GM21576 (cell line): Measurements from ENCODE around the gene NAPA.

ENCODE experiments used
- ATAC-seq: cut with Tn5 transposase; IDR thresholded peaks from one replicate; pipeline ENCODE4 v1.9.1; 2021; ENCODE audit warnings: mild to moderate bottlenecking, moderate library complexity; ENCODE audit not compliant: unreplicated experiment

The NAPA gene

DNA sequence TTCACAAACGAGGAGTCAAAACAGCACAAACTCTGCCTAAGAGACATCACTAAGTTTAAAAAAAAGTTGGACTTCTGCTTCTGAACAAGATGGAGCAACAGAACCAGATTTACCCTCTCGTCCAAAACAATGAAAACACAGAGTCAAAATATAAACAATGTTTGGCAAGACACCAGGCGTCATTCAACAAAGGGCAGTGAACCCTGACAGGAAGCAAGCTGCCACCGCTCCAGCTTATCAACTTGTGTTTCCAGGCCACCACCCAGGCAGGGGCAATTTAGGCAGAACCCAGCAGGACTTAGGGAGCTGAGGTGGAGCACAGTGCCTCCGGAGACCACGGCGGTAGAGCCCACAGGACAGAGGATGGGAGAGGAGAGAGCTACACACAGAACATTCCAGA is 8.6 kb upstream of the NAPA start:
- ATAC-seq: no peak

DNA sequence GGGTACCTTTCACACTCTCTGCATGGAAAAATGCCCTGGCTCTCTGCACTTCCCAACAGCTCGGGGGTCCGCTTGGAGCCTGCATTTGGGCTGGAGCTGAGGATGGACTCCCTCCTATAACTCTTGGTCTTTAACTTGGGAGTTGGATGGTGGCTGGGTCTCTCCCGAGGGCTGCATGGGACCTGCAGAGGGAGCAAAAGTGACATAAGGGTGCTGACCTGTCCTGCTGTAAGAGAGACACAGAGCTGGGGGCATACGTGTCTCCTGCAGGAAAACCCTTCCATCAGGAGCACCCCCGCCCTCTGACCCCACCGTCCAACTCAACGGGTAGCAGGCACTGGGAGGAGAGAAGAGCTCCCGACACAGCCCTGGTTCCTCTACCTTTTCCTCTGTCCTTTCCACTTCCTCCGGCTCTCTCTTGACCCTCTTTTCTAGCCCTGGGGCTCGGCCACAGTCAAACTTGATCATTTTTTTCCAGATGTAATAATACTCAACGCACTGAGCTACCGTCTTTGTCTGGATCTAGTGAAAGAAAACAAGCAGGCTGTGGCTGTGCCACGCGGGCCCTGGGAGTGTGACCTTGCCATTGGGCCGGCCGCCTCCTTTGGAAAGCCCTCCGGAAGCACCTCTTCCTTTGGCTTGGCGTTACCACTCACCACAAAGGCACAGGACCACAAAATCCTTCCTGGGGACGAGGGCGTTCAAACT is 6.8 kb upstream of the NAPA start:
- no peak for ATAC-seq

DNA sequence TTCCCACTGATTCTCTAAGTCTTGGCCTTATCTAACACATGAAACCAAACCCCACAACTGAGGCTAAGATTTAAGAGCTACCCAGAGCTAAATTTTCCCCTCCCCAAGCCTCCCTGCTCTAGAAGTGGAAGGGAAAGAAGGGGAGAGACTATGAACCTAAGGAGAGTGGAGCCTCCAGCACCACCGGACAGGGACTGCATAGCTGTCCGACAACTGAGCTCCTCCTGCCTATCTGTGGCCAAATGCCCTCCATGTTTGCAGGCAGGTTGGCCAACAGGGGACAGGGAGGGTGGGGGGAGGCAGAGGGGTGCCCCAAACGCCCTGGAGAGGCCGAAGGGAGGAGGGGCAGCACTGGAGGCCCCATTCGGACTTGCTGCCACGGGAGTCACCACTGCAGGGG is 6.0 kb upstream of the NAPA start:
- no peak for ATAC-seq

DNA sequence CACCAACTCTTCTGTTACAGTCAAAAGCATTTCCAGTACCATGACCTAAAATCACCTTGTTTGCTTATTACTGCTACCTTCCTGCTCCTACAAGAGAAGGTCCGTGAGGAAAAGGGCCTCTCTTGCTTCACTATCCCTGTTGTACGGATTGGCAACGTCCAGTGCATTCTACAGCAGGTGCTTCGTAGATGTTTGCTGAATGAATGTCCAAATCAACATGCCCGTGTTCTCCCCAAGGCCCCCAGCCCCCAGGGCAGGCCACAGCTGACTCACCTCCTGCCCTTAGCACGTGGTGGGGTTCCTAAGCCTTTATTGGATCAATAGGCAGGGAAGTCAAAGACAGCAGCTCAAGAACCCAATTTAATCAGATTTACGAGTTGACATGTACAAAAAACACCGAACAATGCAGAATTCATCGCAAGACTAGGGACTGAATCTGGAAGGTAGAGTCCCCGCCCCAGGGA is 5.5 kb upstream of the NAPA start:
- no peak for ATAC-seq

DNA sequence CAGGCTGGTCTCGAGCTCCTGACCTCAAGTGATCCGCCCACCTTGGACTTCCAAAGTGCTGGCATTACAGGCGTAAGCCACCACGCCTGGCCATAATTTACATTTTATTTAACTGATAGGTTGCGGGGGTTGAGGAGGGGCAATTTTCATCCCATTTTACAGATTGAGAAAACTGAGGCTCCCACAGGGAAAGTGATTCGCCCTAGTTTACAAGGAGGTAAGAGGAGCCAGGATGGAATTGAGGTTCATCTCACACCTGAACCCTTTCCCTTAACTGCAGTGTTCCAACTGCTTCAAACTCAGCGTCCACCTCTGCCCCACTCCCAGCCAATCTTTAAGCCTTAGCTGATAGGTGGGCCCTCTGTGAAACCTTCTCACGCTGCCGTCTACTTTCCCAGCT is 4.0 kb upstream of the NAPA start:
- ATAC-seq: no peak

DNA sequence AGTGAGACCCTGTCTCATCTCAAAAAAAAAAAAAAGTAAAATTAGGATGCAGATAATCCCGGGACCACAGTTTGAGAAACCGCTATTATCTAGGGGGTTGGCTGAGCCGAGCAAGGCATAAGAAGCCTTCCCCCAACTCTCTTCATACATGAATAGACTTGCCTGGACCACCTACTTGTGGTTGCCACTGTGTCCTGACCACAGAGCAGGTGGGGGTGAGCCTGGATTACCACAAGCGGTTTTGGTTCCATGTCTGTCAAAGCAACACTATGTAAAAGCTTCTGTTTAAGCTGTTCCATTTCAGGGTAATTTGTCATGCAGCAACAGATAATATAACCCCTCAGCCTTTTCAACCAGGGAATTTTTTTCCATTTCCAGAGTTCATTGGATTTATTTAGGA is 3.3 kb upstream of the NAPA start:
- peak; percentile 31 for ATAC-seq

DNA sequence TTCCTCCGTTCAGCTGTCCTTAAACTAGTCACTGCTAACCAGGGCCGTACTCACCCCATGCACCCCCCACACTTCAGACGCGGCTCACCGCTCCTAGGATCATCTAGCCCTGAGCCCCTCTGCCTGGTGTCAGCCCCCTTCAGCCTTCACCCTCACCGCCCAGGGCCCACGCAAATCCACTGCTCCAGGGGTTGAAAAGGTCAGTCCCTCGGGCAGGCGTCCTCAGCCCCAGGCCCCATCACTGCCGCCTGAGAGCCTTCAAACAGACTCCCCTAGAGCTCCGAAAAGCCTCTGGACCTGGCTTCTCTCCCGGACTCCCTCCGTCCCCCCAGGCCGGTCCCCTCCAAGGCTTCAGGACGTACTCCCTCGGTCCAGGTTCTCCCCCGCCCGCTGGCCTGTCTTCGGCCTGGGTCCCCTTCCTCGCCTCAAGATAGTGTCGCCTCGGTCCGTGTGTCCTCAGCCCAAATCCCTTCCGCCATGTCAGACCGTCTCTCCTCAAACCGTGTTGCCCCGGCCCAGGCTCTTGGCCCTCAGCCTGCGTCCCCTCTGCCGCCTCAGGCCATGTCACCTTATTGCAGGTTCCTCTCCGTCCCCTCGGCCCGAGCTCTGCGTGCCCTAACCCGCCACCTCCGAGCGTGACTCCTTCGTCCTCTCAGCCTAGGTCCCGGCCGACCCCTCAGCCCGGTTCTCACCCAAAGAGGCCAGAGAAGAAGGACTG is 553 bp downstream of the NAPA start:
- no peak for ATAC-seq

DNA sequence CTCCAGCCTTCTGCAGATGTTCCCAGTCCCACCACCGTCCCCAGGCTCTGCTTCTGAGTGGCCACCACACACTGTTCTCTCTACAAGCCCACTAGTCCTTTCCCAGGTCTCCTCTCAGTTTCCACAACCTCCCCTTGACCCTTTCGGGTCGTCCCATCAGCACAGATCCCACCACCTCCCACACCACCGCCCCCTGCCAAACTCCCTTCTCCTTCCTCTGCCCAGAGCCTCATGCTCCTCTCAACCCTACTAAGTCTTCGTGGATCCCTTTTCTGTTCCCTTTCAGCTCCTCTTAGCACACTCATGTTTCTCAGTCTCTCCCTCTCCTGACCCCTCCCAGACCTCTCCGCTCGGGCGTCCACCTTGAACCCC is 1.9 kb downstream of the NAPA start:
- no peak for ATAC-seq

DNA sequence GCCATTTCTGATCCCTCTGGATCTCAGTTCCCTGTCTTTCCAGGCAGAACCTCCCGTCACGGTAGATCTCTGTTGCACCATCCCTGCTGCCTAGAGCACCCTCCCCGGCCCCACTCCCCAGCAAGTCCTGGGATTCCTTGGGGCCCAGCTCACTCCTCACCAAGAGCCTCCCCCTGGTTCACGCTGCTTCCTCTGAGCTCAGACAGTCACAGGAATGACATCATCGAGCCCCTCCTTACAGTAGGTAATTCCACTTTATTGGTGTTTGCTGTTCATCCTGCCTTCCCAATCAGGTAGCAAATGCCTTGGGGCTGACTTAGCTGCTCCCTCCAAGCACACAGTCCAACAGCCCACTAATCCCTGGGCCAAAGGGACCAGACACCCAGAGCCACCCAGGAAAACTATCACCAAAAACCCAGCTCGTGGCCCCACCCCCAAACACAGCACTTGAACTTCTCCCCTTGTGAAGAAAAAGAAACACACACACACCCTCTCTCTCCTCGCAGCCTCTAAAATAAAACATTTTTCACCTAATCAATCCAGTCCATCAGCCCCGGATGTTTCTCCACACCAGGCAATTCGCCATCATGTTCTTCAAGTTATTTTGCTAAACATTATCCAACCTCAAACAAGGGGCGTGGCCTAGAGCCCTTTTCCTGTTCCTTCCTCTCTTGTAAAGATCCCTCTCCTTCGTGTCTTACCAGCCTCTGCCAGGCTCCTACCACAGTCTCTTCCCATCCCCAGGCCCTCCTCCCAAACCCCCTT is 2.5 kb downstream of the NAPA start:
- ATAC-seq: no peak

DNA sequence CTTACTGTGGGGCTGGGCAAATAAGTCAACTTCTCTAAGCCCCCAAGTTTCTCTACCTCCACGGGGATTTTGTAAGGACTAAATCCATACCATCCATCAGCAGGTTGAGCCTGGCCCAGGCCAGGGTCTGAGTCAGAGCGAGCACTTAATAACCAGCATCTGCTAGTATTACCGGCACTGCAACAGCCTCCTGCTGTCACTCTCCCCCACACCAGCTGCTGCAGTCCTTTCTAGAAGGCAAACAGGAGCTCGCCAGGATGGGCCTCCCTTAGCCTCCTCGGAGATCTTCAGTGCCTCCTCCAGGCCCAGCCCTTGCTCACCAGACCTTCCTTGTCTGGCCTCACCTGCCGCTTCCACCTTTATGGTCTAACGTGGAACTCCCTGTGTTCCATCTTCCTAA is 3.2 kb downstream of the NAPA start:
- ATAC-seq: no peak

DNA sequence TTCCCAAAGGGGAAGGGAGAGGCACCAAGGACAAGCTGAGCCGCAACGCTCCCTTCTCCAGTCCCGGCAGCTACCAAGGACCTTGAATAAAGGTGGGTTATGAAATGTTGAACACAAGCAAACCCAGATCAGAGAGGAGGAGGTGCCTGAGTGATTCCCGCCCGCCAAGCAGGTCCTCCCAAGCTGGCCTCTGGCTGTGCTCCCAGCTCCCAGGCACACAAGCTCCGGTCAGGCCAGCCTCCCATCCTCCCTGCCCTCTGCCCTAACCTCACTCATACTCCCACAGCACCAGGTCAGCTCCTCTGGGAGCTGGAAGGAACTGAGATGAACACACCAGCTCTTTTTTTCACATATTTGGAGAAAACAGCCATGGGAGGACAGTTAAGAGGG is 3.7 kb downstream of the NAPA start:
- ATAC-seq: no peak

DNA sequence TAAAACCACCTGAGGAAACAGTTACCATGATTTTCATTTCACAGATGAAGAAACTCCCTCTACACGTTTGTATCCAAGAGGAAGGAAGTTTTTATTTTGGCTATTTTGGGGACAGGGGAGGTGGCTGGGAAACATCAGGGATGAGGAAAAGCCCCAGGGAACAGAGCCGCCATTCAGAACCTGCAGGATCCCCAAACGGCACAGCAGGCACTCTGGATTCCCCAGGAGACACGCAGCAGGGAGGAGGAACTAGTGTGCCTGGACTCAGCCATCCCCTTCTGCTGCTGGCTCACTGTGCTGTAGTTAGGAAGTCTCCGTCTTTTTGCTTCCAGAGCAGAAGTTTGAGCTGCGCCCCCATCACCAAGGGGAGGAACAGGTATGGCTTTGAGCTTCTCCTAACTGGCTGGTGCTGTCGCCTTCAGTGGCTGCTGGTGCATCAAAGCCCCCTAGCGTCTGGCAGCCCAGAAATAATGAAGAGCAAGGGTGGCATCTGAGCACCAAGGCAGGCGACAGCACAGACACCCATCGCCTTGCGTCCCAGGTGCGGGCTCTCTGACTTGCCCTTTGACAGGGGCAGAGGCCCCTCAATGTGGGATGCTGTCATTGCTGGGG is 4.2 kb downstream of the NAPA start:
- no peak for ATAC-seq

DNA sequence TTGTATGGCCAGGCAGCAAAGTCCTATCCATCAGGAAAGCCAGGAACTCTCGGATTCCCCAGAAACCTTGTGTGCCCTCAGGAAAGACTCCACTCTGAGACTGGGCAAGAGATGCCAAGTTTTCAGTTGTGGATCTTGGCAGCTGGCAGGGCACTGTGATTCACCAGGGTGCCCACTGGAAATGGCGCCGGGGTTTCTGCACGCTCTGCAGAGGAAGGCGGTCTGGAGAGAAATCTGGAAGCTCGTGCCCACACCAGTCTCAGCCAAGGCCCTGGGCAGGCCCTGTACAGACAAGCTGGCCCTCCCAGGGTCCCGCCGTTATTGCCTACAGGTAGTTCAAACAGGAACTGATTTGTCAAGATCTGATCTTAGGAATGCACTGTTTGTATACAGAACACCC is 4.9 kb downstream of the NAPA start:
- no peak for ATAC-seq

DNA sequence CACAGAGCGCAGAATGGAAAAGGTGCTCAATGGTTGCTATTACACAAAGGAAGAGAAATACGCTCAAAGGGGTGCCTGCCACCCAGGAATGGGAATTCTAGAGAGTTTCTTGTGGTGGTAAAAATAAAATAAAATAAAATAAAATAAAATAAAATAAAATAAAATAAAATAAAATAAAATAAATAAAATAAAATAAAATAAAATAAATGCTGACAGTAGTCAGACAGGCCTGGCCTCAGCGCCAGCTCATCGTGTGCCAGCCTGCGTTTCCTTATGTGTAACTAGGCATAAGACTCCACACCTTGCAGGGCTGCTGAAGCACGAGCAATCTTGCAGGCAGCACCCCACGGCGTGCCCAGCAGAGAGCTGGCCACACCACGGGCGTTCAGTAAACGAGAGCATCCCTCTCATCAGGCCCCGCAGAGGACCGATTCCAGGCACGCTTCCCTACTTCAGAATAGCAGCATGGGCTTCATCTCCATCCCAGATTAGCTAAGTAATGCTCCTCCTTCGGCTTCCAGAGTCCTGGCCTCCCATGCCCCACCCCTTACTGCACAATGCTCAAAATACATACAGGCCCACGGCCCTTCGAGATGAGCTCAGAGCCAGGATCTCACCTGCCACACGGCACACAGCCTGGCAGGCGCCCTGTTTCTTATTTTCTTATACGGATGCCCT is 5.6 kb downstream of the NAPA start:
- ATAC-seq: no peak

DNA sequence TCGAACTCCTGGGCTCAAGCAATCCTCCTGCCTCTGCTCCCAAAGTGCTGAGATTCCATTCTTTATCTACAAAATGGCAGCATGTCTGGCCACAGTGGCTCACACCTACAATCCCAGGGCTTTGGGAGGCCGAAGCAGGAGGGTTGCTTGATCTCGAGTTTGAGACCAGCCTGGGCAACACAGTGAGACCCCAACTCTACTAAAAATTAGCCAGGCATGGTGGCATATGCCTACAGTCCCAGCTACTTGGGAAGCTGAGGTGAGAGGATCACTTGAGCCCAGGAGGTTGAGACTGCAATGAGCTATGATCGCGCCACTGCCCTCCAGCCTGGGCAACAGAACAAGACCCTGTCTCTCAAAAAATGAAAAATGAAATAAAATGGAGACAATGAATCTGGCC is 6.1 kb downstream of the NAPA start:
- ATAC-seq: no peak

DNA sequence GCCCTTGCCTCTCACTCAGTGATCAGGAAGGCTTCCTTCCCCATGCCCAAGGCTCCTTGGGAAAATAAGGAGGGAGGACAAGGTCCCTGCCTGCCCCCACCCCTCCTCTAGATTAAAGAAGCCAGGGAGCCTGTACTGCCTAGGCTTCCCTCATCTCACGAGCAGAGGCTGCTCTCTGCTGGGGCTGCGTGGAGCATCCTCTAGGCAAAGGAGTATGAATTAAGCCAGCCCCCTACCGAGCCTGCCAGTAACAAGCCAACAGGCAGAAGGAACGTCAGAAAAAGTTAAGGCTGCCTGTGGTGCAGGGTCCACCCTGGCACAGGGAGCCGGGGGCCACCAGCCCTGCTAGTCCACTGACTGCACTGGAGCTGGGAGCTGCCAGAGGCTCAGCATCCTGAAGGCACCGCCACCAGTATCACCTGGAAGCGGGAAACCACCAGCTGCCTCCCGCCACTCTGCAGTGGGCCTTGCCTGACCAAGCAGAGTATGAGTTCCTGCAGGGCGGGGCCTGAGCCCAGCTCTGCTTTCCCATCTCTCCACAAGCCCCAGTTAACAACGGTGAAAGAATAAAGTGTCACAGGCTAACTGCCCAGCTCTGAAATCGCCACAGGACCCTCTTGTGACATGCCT is 6.8 kb downstream of the NAPA start:
- ATAC-seq: no peak

DNA sequence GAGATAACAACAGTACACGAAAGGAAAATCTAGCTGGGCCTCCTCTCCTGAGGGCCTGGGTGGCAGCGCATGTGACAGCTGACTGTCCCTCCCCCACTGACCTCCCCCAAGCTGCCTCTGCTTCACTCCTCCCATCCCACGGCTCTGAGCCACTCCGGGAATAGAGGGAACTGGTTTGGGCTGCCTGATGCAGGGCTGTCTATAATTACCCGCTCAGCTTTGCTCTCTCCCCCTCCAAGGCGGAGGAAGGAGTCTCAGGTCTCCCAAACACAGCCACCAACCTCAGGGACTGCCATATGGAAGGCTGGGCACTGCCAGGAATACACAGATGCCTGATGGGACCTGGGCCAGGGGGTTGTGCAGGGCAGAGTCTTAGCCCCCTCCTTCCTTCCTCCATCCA is 7.9 kb downstream of the NAPA start:
- ATAC-seq: no peak

DNA sequence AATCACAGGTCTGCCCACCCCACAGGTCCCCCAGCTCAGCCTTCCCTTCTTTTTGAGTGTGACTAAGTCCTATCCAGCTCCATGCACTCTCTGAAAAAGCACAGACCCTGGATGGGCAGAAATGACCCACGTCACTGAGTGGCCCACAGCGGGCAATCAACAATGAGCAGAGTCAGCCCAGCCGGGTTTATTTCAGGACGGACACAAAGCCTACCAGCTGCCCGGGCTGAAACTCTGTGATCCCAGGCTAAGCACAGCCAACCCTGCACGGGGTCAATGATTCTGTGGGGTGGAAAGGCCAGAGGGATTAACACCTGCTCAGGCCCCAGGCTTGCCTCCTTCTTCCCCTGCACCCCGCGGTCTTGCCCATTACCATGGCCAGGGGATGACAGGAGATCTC is 8.4 kb downstream of the NAPA start:
- no peak for ATAC-seq

DNA sequence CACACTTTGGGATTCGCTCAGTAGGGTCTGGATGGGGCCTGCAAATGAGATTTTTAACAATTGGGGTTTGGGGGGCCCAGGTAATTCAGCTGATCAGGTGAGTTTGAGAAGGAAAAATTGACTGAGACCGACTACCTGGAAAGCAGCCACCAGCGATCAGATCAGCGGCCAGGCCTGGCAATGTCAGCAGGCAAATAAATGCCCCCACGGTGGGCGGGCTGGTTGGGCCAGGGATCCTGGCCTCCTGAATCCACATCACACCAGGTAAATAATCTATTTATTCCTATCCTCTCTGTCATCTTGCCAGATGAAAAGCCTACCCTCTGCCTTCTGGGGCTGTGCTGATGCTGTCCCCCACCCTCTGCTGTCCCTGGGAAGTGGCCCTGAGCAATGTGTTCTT is 9.4 kb downstream of the NAPA start:
- ATAC-seq: no peak

DNA sequence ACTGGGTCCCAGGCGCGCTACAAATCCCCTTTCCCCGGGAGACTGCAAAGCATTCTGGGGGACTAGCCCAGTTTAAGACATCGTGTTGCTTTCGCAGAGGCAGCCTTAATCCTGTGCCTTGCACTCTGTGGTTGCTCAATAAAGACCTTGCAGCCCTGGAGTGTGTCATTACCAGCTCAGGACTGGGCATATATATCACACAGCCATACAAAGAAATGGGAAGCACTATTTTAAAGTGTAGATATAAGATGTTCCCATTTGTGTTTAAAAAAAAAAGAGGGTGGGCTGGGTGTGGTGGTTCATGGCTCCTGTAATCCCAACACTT is 11.1 kb downstream of the NAPA start:
- ATAC-seq: no peak
